Epithelial cell of proximal tubule (primary cell): ENCODE results near the gene MDFIC2. TPM values are rescaled to one million over a fixed set of nuclear protein-coding genes. Genes with fewer than 3 reads are reported as not detected.
"Not testable (repeated sequence)": the region's sequence is repeated elsewhere in the genome, so short reads cannot be mapped to it uniquely, and the experiment has no call there.

ENCODE experiments used
- DNase-seq: peaks from one replicate; pipeline ENCODE4 v3.0.0-alpha.2; 2011; ENCODE audit warnings: low read depth
- H3K4me3 ChIP-seq: 2 replicates; pipeline ENCODE4 v1.5.1; 2011; ENCODE audit warnings: low read depth, mild to moderate bottlenecking, low read length
- CTCF ChIP-seq: conservative IDR thresholded peaks from 2 replicates; pipeline ENCODE4 v1.5.1; 2012; ENCODE audit warnings: low read depth, mild to moderate bottlenecking, low read length
- total RNA-seq: library from RNA; depleted of rRNA; stranded (reverse); fragments of >200 nt; gene quantifications from 2 replicates; pipeline ENCODE4 v1.2.3, GENCODE V29; 2015

MDFIC2 gene
- total RNA-seq, 1 donor from 2014 or later, result not detected

GRCh38 chr3:70227437-70227836 is 85.0 kb downstream of the MDFIC2 start:
- no peak for DNase-seq
- TF ChIP-seq CTCF, result no peak
- H3K4me3 ChIP-seq, result no peak overlapping the region

GRCh38 chr3:70225146-70225545 is 87.3 kb downstream of the MDFIC2 start:
- TF ChIP-seq CTCF, result no peak
- H3K4me3 ChIP-seq, result no peak overlapping the region
- DNase-seq, result no peak

- no peak for DNase-seq
- H3K4me3 ChIP-seq, result no peak overlapping the region
- TF ChIP-seq CTCF, result no peak
Measured at GRCh38 chr3:70224337-70224736, 88.1 kb downstream of the MDFIC2 start.

- TF ChIP-seq CTCF, result no peak
Measured at GRCh38 chr3:70218471-70218870, 94.0 kb downstream of the MDFIC2 start.

GRCh38 chr3:70211274-70211673 is 101.2 kb downstream of the MDFIC2 start:
- DNase-seq, H3K4me3 ChIP-seq: not testable (repeated sequence)

More at GRCh38 chr3:70218471-70218870, 94.0 kb downstream of the MDFIC2 start:
- no peak overlapping the region for H3K4me3 ChIP-seq
- no peak for DNase-seq

GRCh38 chr3:70201975-70202374 is 110.5 kb downstream of the MDFIC2 start:
- no peak overlapping the region for H3K4me3 ChIP-seq
- TF ChIP-seq CTCF, result no peak
- no peak for DNase-seq

GRCh38 chr3:70189884-70190473 is 122.5 kb downstream of the MDFIC2 start:
- H3K4me3 ChIP-seq, result no peak overlapping the region
- TF ChIP-seq CTCF, result no peak
- no peak for DNase-seq
